Neural cell (in vitro differentiated cells): ENCODE measurements around the gene MXD4. TPM values are rescaled to one million over a fixed set of nuclear protein-coding genes. Genes with fewer than 3 reads are reported as not detected.

Experiments
- H2AFZ ChIP-seq: fragments of 200-600, 300-800 bp; sonication (generic), shearing (Covaris generic); 2 replicates; pipeline ENCODE4 v1.6.0; 2014; ENCODE audit warnings: low read depth, mild to moderate bottlenecking, antibody characterized with exemption, low read length, moderate library complexity
- H3F3A ChIP-seq: fragments of 200-600 bp; shearing (Covaris generic); 2 replicates; pipeline ENCODE4 v1.6.1; 2016; ENCODE audit warnings: mild to moderate bottlenecking, moderate library complexity, mixed read lengths, antibody characterized with exemption, low read length; ENCODE audit not compliant: insufficient read depth, poor library complexity, severe bottlenecking
- H3K27ac ChIP-seq: fragments of 200-600, 300-800 bp; sonication (generic), shearing (Covaris generic); 2 replicates; pipeline ENCODE4 v1.5.1; 2014; ENCODE audit warnings: mild to moderate bottlenecking, low read length, moderate library complexity
- H3K27me3 ChIP-seq: fragments of 300-800, 200-600 bp; sonication (generic), shearing (Covaris generic); 2 replicates; pipeline ENCODE4 v1.6.0; 2014; ENCODE audit warnings: mild to moderate bottlenecking, low read depth, low read length, moderate library complexity; ENCODE audit not compliant: insufficient read depth
- H3K36me3 ChIP-seq: fragments of 300-800, 200-600 bp; sonication (generic), shearing (Covaris generic); 2 replicates; pipeline ENCODE4 v1.5.1; 2014; ENCODE audit warnings: mild to moderate bottlenecking, antibody characterized with exemption, low read length, moderate library complexity; ENCODE audit not compliant: insufficient read depth
- H3K4me2 ChIP-seq: fragments of 300-800, 200-600 bp; sonication (generic), shearing (Covaris generic); 2 replicates; pipeline ENCODE4 v1.6.0; 2014; ENCODE audit warnings: mild to moderate bottlenecking, low read length
- H3K4me3 ChIP-seq: fragments of 300-800, 200-600 bp; sonication (generic), shearing (Covaris generic); 2 replicates; pipeline ENCODE4 v1.5.1; 2014; ENCODE audit warnings: mild to moderate bottlenecking, low read length, moderate library complexity
- H3K79me2 ChIP-seq: fragments of 200-600 bp; shearing (Covaris generic); replicated peaks from 2 replicates; pipeline ENCODE4 v1.6.0; 2014; ENCODE audit warnings: mild to moderate bottlenecking, low read length, moderate library complexity; ENCODE audit not compliant: insufficient read depth
- H3K9ac ChIP-seq: fragments of 300-800, 200-600 bp; sonication (generic), shearing (Covaris generic); 2 replicates; pipeline ENCODE4 v1.6.1; 2016; ENCODE audit warnings: mild to moderate bottlenecking, low read length, mixed read lengths
- H3K9me2 ChIP-seq: fragments of 200-600 bp; shearing (Covaris generic); 2 replicates; pipeline ENCODE4 v1.6.1; 2016; ENCODE audit warnings: mild to moderate bottlenecking, low read length, mixed read lengths; ENCODE audit not compliant: insufficient read depth
- H3K9me3 ChIP-seq: fragments of 200-600, 300-800 bp; sonication (generic), shearing (Covaris generic); 2 replicates; pipeline ENCODE4 v1.6.1; 2016; ENCODE audit warnings: mild to moderate bottlenecking, mixed run types, low read length, moderate library complexity, mixed read lengths
- H4K20me1 ChIP-seq: fragments of 200-600 bp; shearing (Covaris generic); 2 replicates; pipeline ENCODE4 v1.6.1; 2016; ENCODE audit warnings: mild to moderate bottlenecking, mixed run types; ENCODE audit not compliant: insufficient read depth
- CTCF ChIP-seq: fragments of 450-650 bp; IDR thresholded peaks from 2 replicates; pipeline ENCODE4 v1.5.1; 2014; ENCODE audit warnings: antibody characterized with exemption, mild to moderate bottlenecking, moderate library complexity; ENCODE audit not compliant: poor library complexity, severe bottlenecking
- EP300 ChIP-seq: fragments of 450-650 bp; conservative IDR thresholded peaks from 2 replicates; pipeline ENCODE4 v1.6.1; 2014; ENCODE audit warnings: antibody characterized with exemption, mild to moderate bottlenecking, moderate library complexity; ENCODE audit not compliant: poor library complexity, severe bottlenecking
- EZH2 ChIP-seq: fragments of 200-600, 300-800 bp; shearing (Covaris generic), sonication (generic); IDR thresholded peaks from 2 replicates; pipeline ENCODE4 v1.6.1; 2014; ENCODE audit warnings: antibody characterized with exemption, low read length, borderline replicate concordance, mild to moderate bottlenecking; ENCODE audit not compliant: insufficient read depth, poor library complexity, severe bottlenecking
- MXI1 ChIP-seq: fragments of 450-650 bp; conservative IDR thresholded peaks from 2 replicates; pipeline ENCODE4 v1.6.1; 2014; ENCODE audit warnings: antibody characterized with exemption, mild to moderate bottlenecking; ENCODE audit not compliant: poor library complexity, severe bottlenecking
- POLR2AphosphoS5 ChIP-seq: IDR thresholded peaks from 2 replicates; pipeline ENCODE4 v1.6.1; 2012
- RAD21 ChIP-seq: fragments of 450-650 bp; conservative IDR thresholded peaks from 2 replicates; pipeline ENCODE4 v1.6.1; 2014; ENCODE audit warnings: antibody characterized with exemption, mild to moderate bottlenecking, moderate library complexity
- SMC3 ChIP-seq: fragments of 450-650 bp; conservative IDR thresholded peaks from 2 replicates; pipeline ENCODE4 v1.6.1; 2014; ENCODE audit warnings: antibody characterized with exemption, mild to moderate bottlenecking, moderate library complexity; ENCODE audit not compliant: poor library complexity
- TAF1 ChIP-seq: IDR thresholded peaks from 2 replicates; pipeline ENCODE4 v1.6.1; 2012; ENCODE audit warnings: low read depth
- polyA plus RNA-seq: library from polyadenylated mRNA; depleted of rRNA; stranded (reverse); fragments of >200 nt; gene quantifications from 2 replicates; pipeline ENCODE4 v1.2.3, GENCODE V29; 2014
- TF ChIP-seq, protein P1 (sequence below): IDR thresholded peaks from 2 replicates; pipeline ENCODE4 v1.6.1; 2012; ENCODE audit warnings: borderline replicate concordance

Gene MXD4
- polyA plus RNA-seq, 1 donor from 2014 or later, result 58.4 TPM

- H3K27me3 ChIP-seq, result no peaks in the 10 kb centered on the region
- H4K20me1 ChIP-seq, result no peaks in the 10 kb centered on the region
- no peaks in the 10 kb centered on the region for H3K79me2 ChIP-seq
- no peaks in the 10 kb centered on the region for H3K9me3 ChIP-seq
- H3K9me2 ChIP-seq, result no peaks in the 10 kb centered on the region
- no peak overlapping the region for H3K4me2 ChIP-seq
- H2AFZ ChIP-seq, result no peak overlapping the region
- H3F3A ChIP-seq, result no peaks in the 10 kb centered on the region
- no peak overlapping the region for H3K4me3 ChIP-seq
- no peaks in the 10 kb centered on the region for H3K36me3 ChIP-seq
- H3K27ac ChIP-seq, result no peak overlapping the region
- H3K9ac ChIP-seq, result no peak overlapping the region
- TF ChIP-seq CTCF, result no peak
- TF ChIP-seq POLR2AphosphoS5, result no peak
- no peak for TF ChIP-seq SMC3
- TF ChIP-seq, protein P1, sequence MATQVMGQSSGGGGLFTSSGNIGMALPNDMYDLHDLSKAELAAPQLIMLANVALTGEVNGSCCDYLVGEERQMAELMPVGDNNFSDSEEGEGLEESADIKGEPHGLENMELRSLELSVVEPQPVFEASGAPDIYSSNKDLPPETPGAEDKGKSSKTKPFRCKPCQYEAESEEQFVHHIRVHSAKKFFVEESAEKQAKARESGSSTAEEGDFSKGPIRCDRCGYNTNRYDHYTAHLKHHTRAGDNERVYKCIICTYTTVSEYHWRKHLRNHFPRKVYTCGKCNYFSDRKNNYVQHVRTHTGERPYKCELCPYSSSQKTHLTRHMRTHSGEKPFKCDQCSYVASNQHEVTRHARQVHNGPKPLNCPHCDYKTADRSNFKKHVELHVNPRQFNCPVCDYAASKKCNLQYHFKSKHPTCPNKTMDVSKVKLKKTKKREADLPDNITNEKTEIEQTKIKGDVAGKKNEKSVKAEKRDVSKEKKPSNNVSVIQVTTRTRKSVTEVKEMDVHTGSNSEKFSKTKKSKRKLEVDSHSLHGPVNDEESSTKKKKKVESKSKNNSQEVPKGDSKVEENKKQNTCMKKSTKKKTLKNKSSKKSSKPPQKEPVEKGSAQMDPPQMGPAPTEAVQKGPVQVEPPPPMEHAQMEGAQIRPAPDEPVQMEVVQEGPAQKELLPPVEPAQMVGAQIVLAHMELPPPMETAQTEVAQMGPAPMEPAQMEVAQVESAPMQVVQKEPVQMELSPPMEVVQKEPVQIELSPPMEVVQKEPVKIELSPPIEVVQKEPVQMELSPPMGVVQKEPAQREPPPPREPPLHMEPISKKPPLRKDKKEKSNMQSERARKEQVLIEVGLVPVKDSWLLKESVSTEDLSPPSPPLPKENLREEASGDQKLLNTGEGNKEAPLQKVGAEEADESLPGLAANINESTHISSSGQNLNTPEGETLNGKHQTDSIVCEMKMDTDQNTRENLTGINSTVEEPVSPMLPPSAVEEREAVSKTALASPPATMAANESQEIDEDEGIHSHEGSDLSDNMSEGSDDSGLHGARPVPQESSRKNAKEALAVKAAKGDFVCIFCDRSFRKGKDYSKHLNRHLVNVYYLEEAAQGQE, result no peak
- TF ChIP-seq MXI1, result no peak
- no peak for TF ChIP-seq RAD21
- no peak for TF ChIP-seq EP300
- no peak for TF ChIP-seq TAF1
- TF ChIP-seq EZH2, result no peak
Measured at GRCh38 chr4:2299794-2300193, 37.9 kb upstream of the MXD4 start.

DNA sequence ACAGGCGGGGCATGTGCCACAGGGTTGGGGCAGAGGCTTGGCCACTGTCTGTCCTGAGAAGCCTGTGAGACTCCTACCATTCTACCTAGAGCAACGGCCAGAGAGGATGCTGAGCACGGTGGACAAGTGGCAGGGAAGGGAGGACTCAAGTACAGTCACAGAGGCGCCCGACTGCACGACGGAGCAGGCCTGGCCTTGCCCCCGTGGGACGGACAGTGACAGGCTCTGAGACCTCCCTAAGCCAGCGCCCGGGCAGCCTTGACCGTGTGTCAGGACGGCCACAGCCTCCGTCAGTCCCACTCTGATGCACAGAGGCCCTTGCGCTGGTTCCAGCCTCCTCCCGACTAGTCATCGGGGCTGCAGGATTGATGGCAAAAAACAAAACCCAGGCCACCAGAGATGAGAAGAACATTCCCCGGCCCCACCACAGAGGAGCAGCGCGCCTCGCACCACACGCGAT, 36.7 kb upstream of the MXD4 start:
- H3K9me2 ChIP-seq, result no peaks in the 10 kb centered on the region
- no peak overlapping the region for H3K4me2 ChIP-seq
- H3K9ac ChIP-seq, result no peak overlapping the region
- no peaks in the 10 kb centered on the region for H3K27me3 ChIP-seq
- H3K27ac ChIP-seq, result no peak overlapping the region
- H3K4me3 ChIP-seq, result no peak overlapping the region
- H3K9me3 ChIP-seq, result no peaks in the 10 kb centered on the region
- no peak for TF ChIP-seq CTCF
- TF ChIP-seq POLR2AphosphoS5, result no peak
- TF ChIP-seq SMC3, result no peak
- TF ChIP-seq EP300, result no peak
- no peak for TF ChIP-seq MXI1
- no peak for TF ChIP-seq TAF1
- TF ChIP-seq EZH2, result no peak
- TF ChIP-seq, protein P1, result no peak
- TF ChIP-seq RAD21, result no peak
- H3F3A ChIP-seq, result no peaks in the 10 kb centered on the region
- no peaks in the 10 kb centered on the region for H3K36me3 ChIP-seq
- no peaks in the 10 kb centered on the region for H3K79me2 ChIP-seq
- H2AFZ ChIP-seq, result no peak overlapping the region
- H4K20me1 ChIP-seq, result no peaks in the 10 kb centered on the region
